Tibial nerve (tissue), 4 donors: ENCODE results near the gene ASB5. TPM values are rescaled to one million over a fixed set of nuclear protein-coding genes. Genes with fewer than 3 reads are reported as not detected.

Source experiments
- DNase-seq, 2 donors: peaks; one replicate each; pipeline ENCODE4 v3.0.0-alpha.2; 2019; ENCODE audit warnings: low spot score in 2 of 2
- H3K27ac ChIP-seq, 4 donors: fragments of 200-600 bp; sonication (generic) in 3 of 4; one replicate each; pipeline ENCODE4 v1.5.1; 2017 to 2019; ENCODE audit warnings: mild to moderate bottlenecking in 1 of 4
- H3K27me3 ChIP-seq, 2 donors: fragments of 200-600 bp; sonication (generic) in 1 of 2; one replicate each; pipeline versions ENCODE4 v1.5.1 to v1.6.0; 2017 to 2019
- H3K36me3 ChIP-seq, 3 donors: fragments of 200-600 bp; sonication (generic); one replicate each; pipeline ENCODE4 v1.5.1; 2018 to 2019
- H3K4me1 ChIP-seq, 4 donors: fragments of 200-600 bp; sonication (generic) in 3 of 4; one replicate each; pipeline ENCODE4 v1.5.1; 2017 to 2019
- H3K4me3 ChIP-seq, 4 donors: fragments of 200-600 bp; sonication (generic) in 3 of 4; one replicate each; pipeline ENCODE4 v1.5.1; 2017 to 2019; ENCODE audit warnings: mild to moderate bottlenecking in 1 of 4, moderate library complexity in 1 of 4
- H3K9me3 ChIP-seq, 4 donors: fragments of 200-600 bp; sonication (generic) in 3 of 4; one replicate each; pipeline ENCODE4 v1.5.1; 2017 to 2019
- CTCF ChIP-seq, 5 experiments: fragments of 200-600 bp in 3 of 5; fragments of 450-650 bp in 2 of 5; sonication (generic) in 3 of 5; IDR thresholded peaks; one replicate each; pipeline ENCODE4 v1.5.1; 2016 to 2019; ENCODE audit warnings: antibody characterized with exemption in 5 of 5, mild to moderate bottlenecking in 3 of 5, moderate library complexity in 2 of 5
- EP300 ChIP-seq, 2 donors: sonication (generic); formaldehyde crosslinking; IDR thresholded peaks; one replicate each; pipeline ENCODE4 v1.6.1; 2017; ENCODE audit warnings: antibody characterized with exemption in 2 of 2, mild to moderate bottlenecking in 1 of 2
- POLR2A ChIP-seq, 2 donors: fragments of 450-650 bp; IDR thresholded peaks; one replicate each; pipeline ENCODE4 v1.6.1; 2017; ENCODE audit warnings: antibody characterized with exemption in 2 of 2, mild to moderate bottlenecking in 2 of 2, moderate library complexity in 2 of 2
- WGBS, 2 donors: methylation state at CpG; one replicate each; pipeline ENCODE4 v1.1.5; 2018; 5-methylcytosine and 5-hydroxymethylcytosine counted together
- total RNA-seq, 4 donors: library from RNA; depleted of rRNA; stranded (reverse); fragments of >200 nt; gene quantifications; one replicate each; pipeline ENCODE4 v1.1.0, GENCODE V29; 2016

The ASB5 gene
- not detected for total RNA-seq

- H3K9me3 ChIP-seq = no peaks in the 10 kb centered on the region
- H3K4me3 ChIP-seq = no peak within 1 kb of the TSS
- TF ChIP-seq POLR2A (IDR thresholded peaks at IDR 0.05) = no peak
- TF ChIP-seq CTCF (IDR thresholded peaks at IDR 0.05) = no peak
- no peak for TF ChIP-seq EP300 (IDR thresholded peaks at IDR 0.05)
- H3K36me3 ChIP-seq = no peaks in the 10 kb centered on the region
- WGBS, 2 donors = 86 to 92% methylated on average over 11 of the region's 11 CpGs
- H3K27me3 ChIP-seq = no peaks in the 10 kb centered on the region
- no peak within 1 kb of the TSS for H3K27ac ChIP-seq
- H3K4me1 ChIP-seq = no peaks in the 10 kb centered on the region
- no peak for DNase-seq
Measured at GRCh38 chr4:176268963-176269362, at the start of gene ASB5. Gene ASB5 (minus strand): TSS chr4:176269222. CDS start chr4:176269108, 114 bp downstream.

GRCh38 chr4:176313596-176314336 is 44.7 kb upstream of the ASB5 start:
- Histone ChIP-seq H3K9me3 (no peaks in the 10 kb centered on the region), H3K36me3 (no peaks in the 10 kb centered on the region), H3K4me1 (peaks cover 0 to 10% (median 1%) of the 10 kb centered on the region in 4 donors), H3K27ac (no peak overlapping the region), H3K4me3 (no peak overlapping the region), H3K27me3 (no peaks in the 10 kb centered on the region)
- 61 to 65% methylated on average over 7 of the region's 7 CpGs for WGBS, 2 donors
- TF ChIP-seq CTCF (IDR thresholded peaks at IDR 0.05) (no peak), EP300 (IDR thresholded peaks at IDR 0.05) (no peak), POLR2A (IDR thresholded peaks at IDR 0.05) (no peak)
- no peak for DNase-seq

- H3K27ac ChIP-seq = no peak overlapping the region
Measured at GRCh38 chr4:176309772-176310171, 40.8 kb upstream of the ASB5 start.

GRCh38 chr4:176309046-176309445 is 40.0 kb upstream of the ASB5 start:
- no peaks in the 10 kb centered on the region for H3K4me1 ChIP-seq
- no peak for DNase-seq
- no peaks in the 10 kb centered on the region for H3K9me3 ChIP-seq
- 76 to 88% methylated on average over 2 of the region's 2 CpGs for WGBS, 2 donors
- H3K27me3 ChIP-seq = no peaks in the 10 kb centered on the region
- TF ChIP-seq EP300 (IDR thresholded peaks at IDR 0.05) (no peak), CTCF (IDR thresholded peaks at IDR 0.05) (no peak), POLR2A (IDR thresholded peaks at IDR 0.05) (no peak)
- H3K36me3 ChIP-seq = no peaks in the 10 kb centered on the region
- H3K4me3 ChIP-seq = no peak overlapping the region
- no peak overlapping the region for H3K27ac ChIP-seq

More at GRCh38 chr4:176309772-176310171, 40.8 kb upstream of the ASB5 start:
- Histone ChIP-seq H3K36me3 (no peaks in the 10 kb centered on the region), H3K9me3 (no peaks in the 10 kb centered on the region), H3K27me3 (no peaks in the 10 kb centered on the region), H3K4me3 (no peak overlapping the region), H3K4me1 (no peaks in the 10 kb centered on the region)
- TF ChIP-seq EP300 (IDR thresholded peaks at IDR 0.05) (no peak), CTCF (IDR thresholded peaks at IDR 0.05) (no peak), POLR2A (IDR thresholded peaks at IDR 0.05) (no peak)
- no peak for DNase-seq

GRCh38 chr4:176308441-176308840 is 39.4 kb upstream of the ASB5 start:
- 67 to 85% methylated on average over 3 of the region's 3 CpGs for WGBS, 2 donors
- Histone ChIP-seq H3K27me3 (no peaks in the 10 kb centered on the region), H3K4me3 (no peak overlapping the region), H3K36me3 (no peaks in the 10 kb centered on the region), H3K4me1 (no peaks in the 10 kb centered on the region), H3K9me3 (no peaks in the 10 kb centered on the region), H3K27ac (no peak overlapping the region)
- TF ChIP-seq EP300 (IDR thresholded peaks at IDR 0.05) = no peak
- no peak for TF ChIP-seq POLR2A (IDR thresholded peaks at IDR 0.05)
- no peak for TF ChIP-seq CTCF (IDR thresholded peaks at IDR 0.05)
- no peak for DNase-seq
